ENCODE measurements around the gene ADAR.

ADAR gene

DNA sequence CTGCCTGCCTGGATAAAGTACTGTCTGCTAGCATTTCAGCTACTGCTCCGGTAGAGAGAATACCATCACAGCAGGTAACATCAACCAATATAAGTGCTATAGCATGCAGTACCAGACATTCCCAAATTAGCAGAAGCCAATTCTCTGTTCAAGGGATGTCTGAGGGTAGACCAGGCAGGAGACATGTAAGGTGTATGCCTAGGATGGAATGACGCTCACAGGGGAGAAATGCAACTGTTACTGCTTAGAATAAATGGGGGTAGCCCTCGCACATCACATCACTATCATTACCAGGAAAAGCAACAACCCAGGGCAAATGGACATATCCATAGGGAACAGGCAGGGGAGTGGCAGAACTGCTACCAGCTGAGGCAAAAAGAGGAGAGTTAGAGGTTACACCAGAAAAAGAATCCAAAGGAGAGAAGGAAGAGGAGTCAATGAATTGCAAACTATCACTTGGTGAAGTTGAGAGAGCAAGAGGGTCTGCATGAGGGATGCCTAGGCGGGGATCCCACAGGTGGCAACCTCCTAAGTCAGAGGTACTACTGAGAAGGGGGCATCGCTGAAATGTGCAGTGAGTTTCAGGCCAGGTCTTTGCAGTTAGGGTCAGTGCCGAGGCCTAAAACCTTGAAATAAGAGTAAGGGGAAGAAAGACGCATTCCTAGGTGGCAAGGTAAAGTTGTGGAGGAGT lies 50.6 kb downstream of the ADAR start:
- FAIRE-seq: no peak

DNA sequence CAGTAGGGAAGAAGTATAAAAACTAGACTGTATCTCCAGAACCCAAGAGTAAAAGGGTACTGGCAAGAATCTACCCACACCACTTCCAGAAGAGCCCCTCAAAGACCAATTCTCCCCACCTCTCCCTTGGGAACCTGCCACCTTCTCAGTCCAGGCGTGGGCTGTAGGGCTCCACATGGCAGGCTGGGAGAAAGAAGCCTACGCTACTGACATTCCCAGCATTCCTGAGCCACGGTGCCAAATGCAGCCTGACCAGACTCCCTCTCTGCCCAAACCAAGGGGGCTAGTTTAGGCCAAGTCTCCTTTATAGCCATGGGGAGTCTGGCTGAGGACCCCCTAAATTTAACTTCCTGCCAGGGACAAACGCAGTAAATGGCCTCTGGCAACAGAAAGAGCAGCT lies 51.6 kb downstream of the ADAR start:
- FAIRE-seq: no peak

DNA sequence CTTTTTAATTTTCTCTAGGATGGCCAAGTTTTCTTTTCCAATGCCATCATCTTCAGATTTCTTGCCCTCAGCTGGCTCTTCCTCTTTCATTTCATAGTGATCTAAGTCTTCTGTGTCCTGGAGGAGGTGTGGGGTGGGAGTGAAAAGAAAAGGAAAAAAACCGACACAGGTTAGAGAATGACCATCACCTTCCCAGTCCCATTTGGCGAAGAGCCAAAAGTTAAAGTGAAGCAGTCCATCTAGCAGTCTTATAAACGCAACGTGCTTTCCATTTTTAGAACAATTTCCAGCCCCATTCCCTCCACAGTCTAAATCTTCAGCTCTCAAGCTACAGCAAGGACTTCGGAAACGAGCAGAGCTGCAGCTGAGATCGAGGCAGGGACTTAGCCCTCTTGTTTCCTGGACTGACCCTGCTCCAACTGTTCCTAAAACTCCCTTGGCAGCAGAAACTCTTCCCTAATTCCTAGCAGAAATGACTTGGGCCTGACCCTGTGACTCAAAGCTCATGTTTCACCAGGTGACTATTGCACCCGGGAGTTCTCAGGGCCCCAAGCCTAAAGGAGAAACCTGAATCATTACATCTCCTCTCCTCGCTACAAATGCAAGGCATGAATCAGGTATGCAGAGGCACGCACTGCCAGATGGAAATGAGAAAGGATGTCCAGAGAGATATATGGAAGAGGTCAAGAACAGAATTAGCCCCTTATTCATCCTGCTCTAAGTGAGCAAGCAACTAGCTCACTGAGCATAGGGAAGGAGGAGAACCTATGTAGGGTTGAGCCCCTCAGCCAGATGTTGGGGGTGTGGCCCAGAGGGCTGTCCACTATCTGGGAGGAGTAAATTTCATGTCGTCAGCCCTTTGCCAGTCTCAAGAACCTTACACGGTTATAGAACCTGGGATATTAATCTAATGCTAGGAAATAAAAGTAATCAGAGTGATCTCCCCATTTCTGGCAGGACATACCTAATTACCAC lies 54.6 kb downstream of the ADAR start:
- no peak for FAIRE-seq

DNA sequence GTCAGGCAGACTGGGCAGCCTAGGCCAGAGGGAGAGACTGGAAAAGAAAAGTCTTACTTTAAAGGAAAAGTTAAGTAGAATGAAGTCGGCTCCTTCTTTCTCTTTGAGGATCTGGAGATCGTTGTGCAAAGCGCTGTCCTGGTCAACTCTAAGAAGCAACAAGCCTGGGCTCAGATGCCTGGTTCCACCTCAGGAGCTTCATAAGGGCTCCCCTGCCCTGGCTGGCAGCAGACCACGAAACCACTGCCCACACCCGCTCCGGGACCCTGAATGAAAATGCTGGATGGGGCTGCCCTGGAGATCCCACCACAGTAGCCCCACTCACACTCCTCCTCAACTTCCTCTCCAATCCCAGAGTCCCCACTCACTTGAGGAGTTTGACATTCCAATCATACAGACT lies 56.0 kb downstream of the ADAR start:
- no peak for FAIRE-seq

DNA sequence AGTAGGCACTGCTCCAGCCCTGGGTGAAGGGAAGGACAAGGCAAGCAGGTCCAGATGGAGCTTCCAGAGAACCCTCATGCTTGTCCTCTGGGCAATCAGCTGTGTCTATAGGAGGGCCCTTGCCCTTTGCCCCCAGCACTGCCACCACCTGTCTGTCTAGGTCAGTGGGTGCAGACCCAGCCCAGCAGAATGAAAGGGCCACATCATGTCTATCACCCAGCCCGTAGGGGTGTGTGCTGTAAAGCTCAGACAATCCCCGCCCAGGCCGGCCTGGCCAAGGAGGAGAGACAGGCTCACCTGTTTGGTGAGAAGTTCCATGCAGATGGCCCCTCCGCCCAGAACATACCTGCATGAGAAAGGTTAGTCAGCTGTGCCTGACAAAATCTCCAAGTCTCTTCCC lies 56.5 kb downstream of the ADAR start:
- FAIRE-seq: no peak

DNA sequence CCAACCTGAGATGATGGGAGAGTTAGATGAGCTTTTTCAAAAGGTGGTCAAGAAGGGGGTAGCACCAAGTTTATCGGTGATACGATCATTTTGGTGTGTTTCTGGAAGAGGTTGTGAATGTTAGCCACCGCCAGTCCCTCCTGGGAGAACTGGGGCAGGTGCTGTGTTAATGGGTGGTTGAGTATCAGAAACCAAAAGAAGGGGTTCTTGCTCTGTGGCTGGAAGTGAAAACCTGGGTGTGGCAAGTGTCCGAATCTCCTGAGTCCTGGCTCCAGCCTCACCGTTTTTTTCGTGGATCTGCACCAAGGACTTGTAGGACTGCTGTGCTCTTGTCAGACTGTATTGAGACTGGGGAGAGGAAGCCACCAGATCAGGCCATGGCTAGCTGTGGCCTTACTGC lies 57.3 kb downstream of the ADAR start:
- FAIRE-seq: no peak

DNA sequence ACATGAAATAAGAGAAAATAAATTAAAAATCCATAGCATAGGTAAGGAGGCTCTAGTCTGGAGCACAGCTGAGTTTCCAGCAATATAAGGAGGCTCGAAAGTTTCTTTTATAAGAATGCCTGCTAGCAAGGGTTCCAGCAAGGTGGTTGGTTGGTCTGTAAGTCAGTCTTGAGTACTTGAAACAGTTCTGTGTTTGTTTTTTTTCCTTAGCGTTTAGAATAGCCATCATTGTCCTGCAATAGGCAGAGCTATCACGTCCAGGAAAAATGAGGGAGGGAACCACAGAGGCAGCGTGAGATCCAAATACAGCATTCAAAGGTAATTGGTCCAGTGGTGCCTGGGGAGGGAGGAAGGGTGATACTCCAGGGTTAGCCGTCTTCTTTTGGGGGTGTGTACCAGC lies 57.9 kb downstream of the ADAR start:
- no peak for FAIRE-seq

DNA sequence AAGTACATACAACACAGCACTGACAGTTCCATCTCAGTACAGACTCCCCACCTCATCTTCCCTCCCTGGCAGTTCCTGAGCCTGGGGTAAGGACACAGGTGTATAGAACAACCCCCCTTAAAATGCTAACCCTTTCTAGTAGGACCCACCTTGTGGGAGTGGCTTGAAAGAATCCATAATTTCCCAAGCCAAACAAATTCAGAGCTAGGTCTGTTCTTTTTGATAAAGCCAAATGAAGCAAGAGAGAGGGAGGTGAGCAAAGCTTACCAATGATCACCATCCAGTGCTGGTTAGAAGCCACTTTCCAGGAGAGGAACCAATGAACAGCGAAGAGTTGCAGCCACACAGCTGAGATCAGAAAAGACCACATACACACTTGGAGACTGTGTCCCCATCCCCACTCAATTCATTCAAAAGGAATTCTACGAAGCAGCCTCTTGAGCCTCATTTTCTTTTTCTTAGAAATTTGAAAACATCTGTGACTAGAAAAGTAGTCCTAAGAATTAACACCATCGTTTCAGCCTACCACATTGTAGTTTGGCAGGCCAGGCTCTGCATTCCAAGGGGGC lies 58.7 kb downstream of the ADAR start:
- FAIRE-seq: no peak

DNA sequence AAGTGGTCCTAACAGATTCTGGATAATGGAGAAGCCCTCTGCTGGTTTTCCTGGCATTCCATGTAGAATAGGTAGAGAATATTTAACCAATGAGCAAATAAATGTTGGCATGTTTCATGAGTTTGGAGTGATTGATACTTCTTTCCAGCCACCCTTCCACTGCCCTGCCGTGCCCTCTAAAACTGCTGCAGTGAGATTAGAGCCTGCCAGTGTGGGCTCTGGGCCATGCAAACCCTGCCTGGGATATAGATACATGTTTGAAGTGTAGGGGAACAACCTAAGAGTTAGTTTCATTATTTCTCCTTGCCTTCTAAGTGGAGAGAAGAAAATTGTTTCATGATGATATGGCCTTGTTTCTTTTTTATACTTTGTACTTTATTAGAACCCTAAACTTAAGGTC lies 60.0 kb downstream of the ADAR start:
- FAIRE-seq: no peak

DNA sequence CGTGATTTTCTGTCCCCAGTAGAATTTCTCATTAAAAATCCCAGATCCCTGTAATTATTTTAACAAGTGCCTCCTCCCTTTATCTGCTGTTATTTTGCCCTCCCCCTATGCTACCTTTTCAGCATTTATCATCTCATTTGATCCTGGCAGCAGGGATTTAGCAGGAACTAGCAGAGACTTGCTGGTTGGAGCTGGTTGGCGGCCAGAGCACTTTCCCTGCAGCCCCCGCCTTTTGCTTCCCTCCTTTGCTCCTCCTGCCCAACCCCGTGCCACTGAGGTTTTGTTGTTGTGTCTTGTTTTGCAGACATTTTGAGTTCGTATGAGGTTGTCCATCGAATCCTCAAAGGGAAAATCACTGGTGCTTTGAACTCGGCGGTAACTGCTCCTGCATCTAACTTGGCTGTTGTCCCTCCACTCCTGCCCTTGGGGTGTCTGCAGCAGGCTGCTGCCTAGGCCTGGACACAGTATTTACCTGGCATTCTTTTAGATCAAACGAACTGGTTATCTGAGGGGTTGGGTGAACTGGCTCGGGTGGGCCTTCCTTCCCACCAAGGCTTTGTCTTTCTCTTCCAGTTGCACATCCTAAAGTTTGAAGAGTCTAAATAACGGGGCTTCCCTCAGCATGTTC lies 60.8 kb downstream of the ADAR start:
- no peak for FAIRE-seq

DNA sequence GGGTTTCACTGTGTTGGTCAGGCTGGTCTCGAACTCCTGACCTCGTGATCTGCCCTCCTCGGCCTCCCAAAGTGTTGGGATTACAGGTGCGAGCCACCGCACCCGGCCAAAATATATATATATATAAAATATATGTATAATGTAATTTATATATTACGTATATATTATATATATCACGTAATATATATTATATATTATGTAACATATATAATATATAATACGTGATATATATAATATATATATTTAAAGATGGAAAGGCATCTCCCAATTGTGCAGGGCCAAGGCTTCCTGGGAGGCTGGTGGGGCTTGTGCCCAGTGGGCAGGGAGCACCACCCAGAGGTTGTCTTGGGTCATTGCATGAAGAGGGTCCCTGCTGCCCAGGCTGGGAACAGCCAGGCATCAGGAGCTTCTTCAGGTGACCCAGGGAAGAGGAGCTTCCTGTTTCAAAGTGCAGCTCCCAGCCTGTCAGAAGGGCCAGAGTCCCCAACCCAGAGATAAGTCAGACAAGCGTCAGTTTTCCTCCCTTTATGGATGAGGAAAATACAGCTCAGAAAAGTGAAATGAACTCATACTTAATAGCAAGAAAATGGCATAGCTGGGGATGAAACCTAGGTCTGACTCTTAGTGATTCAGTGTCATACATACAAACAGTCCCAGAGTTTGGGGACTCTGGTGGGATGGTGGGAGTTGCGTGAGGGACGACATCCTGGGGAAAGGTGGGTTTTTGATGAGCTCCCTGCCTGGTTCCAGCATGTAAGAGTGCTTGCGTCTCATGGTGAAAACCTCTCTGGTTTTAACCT lies 61.5 kb downstream of the ADAR start:
- peak; percentile 97 for FAIRE-seq

DNA sequence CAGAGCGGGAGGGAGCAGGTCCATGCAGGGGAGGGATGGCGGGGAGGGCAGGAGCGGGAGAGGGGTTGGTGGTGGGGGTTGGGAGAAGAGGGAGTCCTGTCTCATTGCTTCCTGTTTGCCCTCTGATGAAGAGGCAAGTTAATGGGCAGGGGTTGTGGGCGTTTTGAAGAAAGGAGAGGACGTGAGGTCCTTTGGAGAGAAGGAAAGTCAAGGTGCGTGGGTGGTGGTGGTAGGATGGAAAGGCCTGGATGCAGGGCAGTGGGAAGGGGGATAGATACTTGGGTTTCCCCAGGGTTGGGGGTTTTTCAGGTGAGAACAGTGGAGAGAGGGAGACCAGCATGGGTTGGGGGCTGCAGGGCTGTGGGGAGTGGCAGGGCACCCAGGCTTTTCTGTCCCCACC lies 66.8 kb downstream of the ADAR start:
- no peak for FAIRE-seq

DNA sequence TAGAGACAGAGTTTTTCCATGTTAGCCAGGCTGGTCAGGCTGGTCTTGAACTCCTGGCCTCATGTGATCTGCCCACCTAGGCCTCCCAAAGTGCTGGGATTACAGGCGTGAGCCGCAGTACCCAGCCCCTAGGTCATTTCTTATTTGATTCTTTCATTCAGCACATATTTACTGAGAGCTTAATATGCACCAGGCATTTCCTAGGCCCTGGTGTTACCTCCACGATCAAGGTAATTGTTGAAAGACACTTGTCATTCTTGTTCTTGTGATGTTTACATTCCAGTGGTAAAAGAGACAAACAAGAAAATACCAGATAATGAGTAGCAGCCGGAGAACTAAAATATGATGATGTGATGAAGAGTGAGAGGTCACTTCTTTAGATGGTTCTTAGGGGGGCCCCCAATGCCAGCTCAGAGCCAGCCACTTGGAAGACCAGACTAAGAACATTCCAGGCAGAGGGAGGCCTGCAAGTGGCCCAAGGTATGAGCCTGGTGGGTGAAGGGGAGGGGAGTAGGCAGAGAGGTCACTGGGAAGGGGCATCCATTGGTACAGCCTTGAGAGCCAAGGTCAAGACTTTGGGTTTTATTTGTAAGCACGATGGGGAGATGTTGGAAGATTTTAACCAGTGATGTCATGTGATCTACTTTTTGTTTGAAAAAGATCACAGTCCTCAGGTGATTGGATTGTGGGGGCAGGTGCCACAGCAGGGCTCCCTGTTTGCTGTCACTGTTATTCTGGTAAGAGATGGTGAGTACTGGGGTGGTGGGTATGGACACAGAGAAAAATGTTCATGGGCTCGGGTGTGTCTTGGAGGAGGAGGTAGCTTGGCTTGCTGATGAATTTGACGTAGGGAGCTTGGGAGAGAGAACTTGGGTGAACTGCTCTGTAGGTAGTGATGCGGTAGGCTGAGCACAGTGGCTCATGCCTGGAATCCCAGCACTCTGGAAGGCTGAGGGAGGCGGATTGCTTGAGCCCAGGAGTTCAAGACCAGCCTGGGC lies 68.2 kb downstream of the ADAR start:
- no peak for FAIRE-seq

DNA sequence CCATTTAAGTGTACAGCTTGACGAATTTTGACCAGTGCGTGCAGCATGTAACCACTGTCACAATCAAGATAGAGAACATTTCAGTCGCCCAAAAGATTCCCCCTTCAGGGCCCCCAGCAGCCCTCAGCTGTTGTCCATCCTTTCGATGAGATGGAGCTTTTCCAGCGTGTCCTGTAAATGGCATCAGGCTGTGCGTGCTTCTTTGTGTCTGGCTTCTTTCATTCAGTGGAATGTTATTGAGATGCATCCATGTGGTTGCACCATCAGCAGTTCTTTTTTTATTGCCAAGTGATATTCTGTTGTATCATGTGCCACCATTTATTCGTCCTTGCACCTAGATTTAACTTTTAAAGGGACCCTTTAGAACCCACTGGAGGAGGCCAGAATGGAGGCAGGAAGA lies 71.4 kb downstream of the ADAR start:
- no peak for FAIRE-seq

DNA sequence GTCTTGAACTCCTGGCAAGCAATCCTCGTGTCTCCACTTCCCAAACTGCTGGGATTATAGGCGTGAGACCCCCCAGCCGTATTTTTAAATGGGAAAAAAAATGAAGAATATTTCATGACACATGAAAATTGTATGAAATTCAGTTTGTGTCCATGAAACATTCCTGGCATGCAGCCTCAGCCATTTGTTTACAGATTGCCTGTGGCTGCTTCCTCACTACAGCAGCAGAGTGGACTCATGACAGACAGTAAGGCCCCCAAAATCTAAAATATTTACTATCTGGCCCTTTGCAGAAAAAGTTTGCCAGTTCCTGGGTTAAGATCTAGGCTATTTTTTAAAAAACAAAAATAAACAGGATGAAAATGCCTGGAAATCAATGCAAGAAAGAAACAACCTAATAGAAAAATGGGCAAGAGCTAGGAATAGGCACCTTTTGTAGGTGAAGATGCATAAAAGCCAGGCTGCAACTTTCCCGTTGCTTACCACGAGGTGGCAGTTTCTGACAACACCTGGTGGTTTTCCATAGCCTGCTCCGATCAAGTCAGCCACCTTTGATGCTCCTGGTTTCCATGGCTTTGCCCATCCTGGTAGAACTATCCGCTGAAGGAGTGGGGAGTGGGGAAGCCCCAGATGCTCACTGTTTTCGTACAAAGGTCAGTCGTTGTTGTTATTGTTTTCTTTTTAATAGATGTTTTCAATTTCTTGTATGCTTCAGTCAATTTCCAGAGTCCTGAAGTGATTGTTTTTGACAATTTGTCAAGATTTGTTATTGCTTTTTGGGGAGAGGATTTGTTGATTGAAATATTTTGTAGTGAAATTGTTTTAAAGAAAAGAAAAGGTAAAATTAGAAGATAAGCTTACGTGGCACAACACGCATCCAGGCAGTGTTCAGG lies 73.8 kb downstream of the ADAR start:
- FAIRE-seq: peak; percentile 36

Data from TTC549 (cell line).